IMR-90 (cell line): ENCODE measurements around the gene FAM163B. TPM values are rescaled to one million over a fixed set of nuclear protein-coding genes. Genes with fewer than 3 reads are reported as not detected.

Source experiments
- ATAC-seq: fragments of 200-7000 bp; cut with Tn5 transposase; 2 replicates; pipeline ENCODE4 v1.9.1; 2020; ENCODE audit warnings: low read depth, mild to moderate bottlenecking, moderate library complexity
- BruUV-seq: library from RNA; stranded (reverse); fragments of 400-500 nt; replicated peaks from 2 replicates; lab custom pipeline; 2021; lab: Mats Ljungman, UMichigan
- CTCF ChIA-PET: fragments of 300-600 bp; formaldehyde crosslinking; extraction: SDS; loops from one replicate; lab custom pipeline; 2021; ENCODE audit warnings: antibody characterized with exemption; lab: Yijun Ruan, JAX
- POLR2A ChIA-PET: fragments of 300-600 bp; sonication (Branson Sonifier 250); formaldehyde crosslinking; loops from one replicate; lab custom pipeline; 2022; ENCODE audit warnings: antibody characterized with exemption; ENCODE audit not compliant: unreplicated experiment; lab: Charles Lee
- DNase-seq: peaks from one replicate; pipeline ENCODE4 v3.0.0; 2013
- H2AFZ ChIP-seq: replicated peaks from 2 replicates; pipeline ENCODE3; 2013; ENCODE audit warnings: low read length, mild to moderate bottlenecking; ENCODE audit not compliant: poor library complexity
- H2AK5ac ChIP-seq: 2 replicates; pipeline ENCODE4 v1.6.1; 2013; ENCODE audit warnings: low read depth, low read length, inconsistent platforms
- H2AK9ac ChIP-seq: replicated peaks from 2 replicates; pipeline ENCODE3; 2013; ENCODE audit warnings: mild to moderate bottlenecking, low read depth, low read length, moderate library complexity; ENCODE audit not compliant: poor library complexity
- H2BK120ac ChIP-seq: 2 replicates; pipeline ENCODE4 v1.6.1; 2013; ENCODE audit warnings: low read depth, low read length, inconsistent platforms
- H2BK15ac ChIP-seq: 3 replicates; pipeline ENCODE4 v1.6.1; 2013; ENCODE audit warnings: low read depth, low read length, inconsistent platforms
- H2BK20ac ChIP-seq: 2 replicates; pipeline ENCODE4 v1.6.1; 2013; ENCODE audit warnings: low read depth, mild to moderate bottlenecking, inconsistent platforms, low read length, moderate library complexity
- H2BK5ac ChIP-seq: 2 replicates; pipeline ENCODE4 v1.6.1; 2013; ENCODE audit warnings: mild to moderate bottlenecking, low read depth, low read length, inconsistent platforms; ENCODE audit not compliant: poor library complexity, severe bottlenecking
- H3K14ac ChIP-seq: replicated peaks from 2 replicates; pipeline ENCODE4 v1.6.1; 2013; ENCODE audit warnings: low read depth, low read length, inconsistent platforms
- H3K18ac ChIP-seq: 2 replicates; pipeline ENCODE4 v1.6.1; 2013; ENCODE audit warnings: low read depth, low read length, control low read depth
- H3K23ac ChIP-seq: 2 replicates; pipeline ENCODE4 v1.6.1; 2013; ENCODE audit warnings: low read depth, low read length, inconsistent platforms
- H3K27ac ChIP-seq: 2 replicates; pipeline ENCODE4 v1.5.1; 2013; ENCODE audit warnings: mild to moderate bottlenecking, control low read depth, low read length; ENCODE audit not compliant: insufficient read depth
- H3K27me3 ChIP-seq: 2 replicates; pipeline ENCODE4 v1.6.1; 2013; ENCODE audit warnings: low read length; ENCODE audit not compliant: control insufficient read depth, insufficient read depth
- H3K36me3 ChIP-seq: 2 replicates; pipeline ENCODE4 v1.6.1; 2013; ENCODE audit warnings: low read length, mixed read lengths; ENCODE audit not compliant: control insufficient read depth, insufficient read depth
- H3K4ac ChIP-seq: 2 replicates; pipeline ENCODE4 v1.6.1; 2013; ENCODE audit warnings: low read depth, low read length, inconsistent platforms
- H3K4me1 ChIP-seq: 2 replicates; pipeline ENCODE4 v1.6.1; 2013; ENCODE audit warnings: low read length, mixed read lengths; ENCODE audit not compliant: control insufficient read depth, insufficient read depth
- H3K4me2 ChIP-seq: 2 replicates; pipeline ENCODE4 v1.6.1; 2013; ENCODE audit warnings: low read depth, mild to moderate bottlenecking, control low read depth, low read length, moderate library complexity
- H3K4me3 ChIP-seq: 2 replicates; pipeline ENCODE4 v1.5.1; 2013; ENCODE audit warnings: low read depth, mild to moderate bottlenecking, control low read depth, low read length, moderate library complexity; ENCODE audit not compliant: insufficient read depth
- H3K56ac ChIP-seq: 2 replicates; pipeline ENCODE4 v1.6.1; 2013; ENCODE audit warnings: low read length, inconsistent platforms; ENCODE audit not compliant: insufficient read depth; ENCODE audit errors: extremely low read depth
- H3K79me1 ChIP-seq, 2 experiments: 2 replicates each; pipeline ENCODE4 v1.6.1; 2013; ENCODE audit warnings: low read length in 2 of 2, inconsistent platforms in 1 of 2, low read depth in 1 of 2
- H3K9ac ChIP-seq: 2 replicates; pipeline ENCODE4 v1.6.1; 2013; ENCODE audit warnings: low read depth, low read length, control low read depth
- H3K9me1 ChIP-seq: 2 replicates; pipeline ENCODE4 v1.6.1; 2013; ENCODE audit warnings: low read length, inconsistent platforms; ENCODE audit not compliant: insufficient read depth
- H3K9me3 ChIP-seq: 2 replicates; pipeline ENCODE4 v1.6.1; 2013; ENCODE audit warnings: low read length; ENCODE audit not compliant: control insufficient read depth, insufficient read depth
- H4K20me1 ChIP-seq: 2 replicates; pipeline ENCODE4 v1.6.1; 2013; ENCODE audit warnings: low read length, inconsistent platforms; ENCODE audit not compliant: insufficient read depth
- H4K5ac ChIP-seq: 2 replicates; pipeline ENCODE4 v1.6.1; 2013; ENCODE audit warnings: mild to moderate bottlenecking, low read depth, low read length, control low read depth
- H4K8ac ChIP-seq, 2 experiments: 2 replicates each; pipeline ENCODE4 v1.6.1; 2013; ENCODE audit warnings: low read depth in 2 of 2, low read length in 2 of 2, control low read depth in 1 of 2, inconsistent platforms in 1 of 2
- H4K91ac ChIP-seq: 2 replicates; pipeline ENCODE4 v1.6.1; 2013; ENCODE audit warnings: low read depth, low read length, inconsistent platforms; ENCODE audit not compliant: insufficient read depth
- BHLHE40 ChIP-seq: fragments of 150-350 bp; IDR thresholded peaks from 2 replicates; pipeline ENCODE4 v1.6.1; 2016; ENCODE audit warnings: mild to moderate bottlenecking, low read depth, low read length
- CEBPB ChIP-seq: IDR thresholded peaks from 2 replicates; pipeline ENCODE4 v1.6.1; 2012; ENCODE audit warnings: low read depth, low read length, improper control_type of control experiment
- CHD1 ChIP-seq: IDR thresholded peaks from 2 replicates; pipeline ENCODE4 v1.6.1; 2012; ENCODE audit warnings: low read depth, low read length, improper control_type of control experiment
- FOS ChIP-seq: fragments of 150-350 bp; IDR thresholded peaks from 2 replicates; pipeline ENCODE4 v1.6.1; 2016; ENCODE audit warnings: low read depth, low read length
- MAFK ChIP-seq: IDR thresholded peaks from 2 replicates; pipeline ENCODE4 v1.6.1; 2012; ENCODE audit warnings: low read depth, low read length, improper control_type of control experiment
- MAZ ChIP-seq: IDR thresholded peaks from 2 replicates; pipeline ENCODE4 v1.6.1; 2012; ENCODE audit warnings: low read depth, mild to moderate bottlenecking, low read length, improper control_type of control experiment, moderate library complexity, borderline replicate concordance
- MXI1 ChIP-seq: IDR thresholded peaks from 2 replicates; pipeline ENCODE4 v1.6.1; 2012; ENCODE audit warnings: low read depth, mild to moderate bottlenecking, low read length, moderate library complexity, borderline replicate concordance
- NFE2L2 ChIP-seq: fragments of 150-350 bp; IDR thresholded peaks from 2 replicates; pipeline ENCODE4 v1.6.1; 2016; ENCODE audit warnings: low read depth, mild to moderate bottlenecking, low read length
- POLR2A ChIP-seq: IDR thresholded peaks from 2 replicates; pipeline ENCODE4 v1.6.1; 2012; ENCODE audit warnings: mild to moderate bottlenecking, low read depth, low read length
- RAD21 ChIP-seq: IDR thresholded peaks from 2 replicates; pipeline ENCODE4 v1.6.1; 2012; ENCODE audit warnings: low read length, improper control_type of control experiment
- RCOR1 ChIP-seq: IDR thresholded peaks from 2 replicates; pipeline ENCODE4 v1.6.1; 2012; ENCODE audit warnings: mild to moderate bottlenecking, low read length, improper control_type of control experiment; ENCODE audit not compliant: insufficient replicate concordance
- RFX5 ChIP-seq: IDR thresholded peaks from 2 replicates; pipeline ENCODE4 v1.8.0; 2012; ENCODE audit warnings: low read depth, mild to moderate bottlenecking, low read length, moderate library complexity
- SMC3 ChIP-seq: fragments of 150-350 bp; IDR thresholded peaks from 2 replicates; pipeline ENCODE4 v1.6.1; 2016; ENCODE audit warnings: low read depth, mild to moderate bottlenecking, antibody characterized with exemption, low read length, moderate library complexity
- WGBS, 2 experiments: methylation state at CpG; one replicate each; pipeline versions ENCODE4 v1.1.5 to v1.1.7; 2013; ENCODE audit warnings: missing lambda C conversion rate in 2 of 2; ENCODE audit not compliant: insufficient read length in 1 of 2; ENCODE audit errors: extremely low coverage in 2 of 2; 5-methylcytosine and 5-hydroxymethylcytosine counted together
- dilution Hi-C: fragments of 300-500 bp; cut with HindIII; formaldehyde crosslinking; loops from one replicate; pipeline ENCODE4 v1.14.3; 2018; ENCODE audit warnings: low sequenced_read_pairs; ENCODE audit not compliant: unreplicated experiment
- in situ Hi-C: fragments of 300-500 bp; cut with MboI; formaldehyde crosslinking; loops from 3 replicates; pipeline ENCODE4 v1.14.3; 2019; ENCODE audit warnings: low sequenced_read_pairs, inconsistent platforms, mixed read lengths
- intact Hi-C: fragments of 100-400 bp; cut with micrococcal nuclease; formaldehyde crosslinking; loops from 2 replicates; pipeline ENCODE4 v1.10.0; 2022
- polyA plus RNA-seq, 3 experiments: library from polyadenylated mRNA; depleted of rRNA; stranded (reverse); fragments of >200 nt; gene quantifications; 2 replicates each; pipeline ENCODE4 v1.2.3, GENCODE V29; 2012; ENCODE audit warnings: low replicate concordance in 1 of 3
- total RNA-seq: library from RNA; depleted of rRNA; stranded (reverse); fragments of >200 nt; gene quantifications from 2 replicates; pipeline ENCODE4 v1.2.3, GENCODE V29; 2012
- TF ChIP-seq, protein P1 (sequence below): fragments of 150-350 bp; IDR thresholded peaks from 2 replicates; pipeline ENCODE4 v1.6.1; 2016; ENCODE audit warnings: low read depth, mild to moderate bottlenecking, low read length, moderate library complexity, borderline replicate concordance
- TF ChIP-seq, protein P2 (sequence below): conservative IDR thresholded peaks from 2 replicates; pipeline ENCODE4 v1.5.1; 2012; ENCODE audit warnings: mild to moderate bottlenecking, low read depth, low read length, improper control_type of control experiment
- TF ChIP-seq, protein P3 (sequence below): fragments of 150-350 bp; IDR thresholded peaks from 2 replicates; pipeline ENCODE4 v1.6.1; 2017; ENCODE audit warnings: mild to moderate bottlenecking, antibody characterized with exemption, low read length, low read depth

The FAM163B gene
- total and polyA plus RNA-seq, 2 of the 4 experiments (the other 2 are of a cell fraction) = not detected

DNA sequence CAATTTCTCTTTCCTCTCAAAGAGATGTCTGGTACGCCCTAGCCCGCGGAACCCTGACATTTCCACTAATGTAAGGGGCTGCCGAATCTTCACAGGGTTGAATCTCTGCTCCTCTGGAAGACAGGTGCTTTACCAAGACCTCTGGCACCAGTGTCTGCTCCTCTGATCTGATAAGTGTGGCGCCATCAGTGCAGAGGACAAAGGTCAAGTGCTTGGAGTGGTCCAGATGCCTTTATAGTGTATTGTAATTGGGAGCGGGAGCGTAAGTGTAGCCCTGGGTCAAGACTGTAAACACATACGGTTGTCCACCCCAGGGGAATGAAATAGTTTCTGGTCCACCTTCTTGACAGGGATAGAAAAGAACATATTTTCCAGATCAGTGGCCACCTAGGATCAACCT, 57.0 kb downstream of the FAM163B start:
- H2BK5ac ChIP-seq = no peak overlapping the region
- no peak overlapping the region for H3K18ac ChIP-seq
- WGBS, 2 experiments = 80% methylated on average over 3 of the region's 8 CpGs; no CpG with 5 or more reads in 1 of the 2 experiments
- no peak overlapping the region for H4K5ac ChIP-seq
- H3K79me1 ChIP-seq = no peaks in the 10 kb centered on the region
- intact Hi-C loops (no loop called here), dilution Hi-C loops (no loop called here), in situ Hi-C loops (no loop called here)
- H3K56ac ChIP-seq = no peak overlapping the region
- no peaks in the 10 kb centered on the region for H3K9me3 ChIP-seq
- no peak overlapping the region for H2AK5ac ChIP-seq
- H3K9ac ChIP-seq = no peak overlapping the region
- H3K4ac ChIP-seq = no peak overlapping the region
- H3K4me2 ChIP-seq = no peak overlapping the region
- ChIA-PET CTCF (no interaction called here), POLR2A (no interaction called here)
- TF ChIP-seq MAZ (no peak), MXI1 (no peak), RAD21 (no peak), POLR2A (no peak), FOS (no peak), RFX5 (no peak), SMC3 (no peak), CHD1 (no peak), MAFK (no peak), NFE2L2 (no peak), BHLHE40 (no peak), CEBPB (no peak), RCOR1 (no peak)
- TF ChIP-seq, protein P1, sequence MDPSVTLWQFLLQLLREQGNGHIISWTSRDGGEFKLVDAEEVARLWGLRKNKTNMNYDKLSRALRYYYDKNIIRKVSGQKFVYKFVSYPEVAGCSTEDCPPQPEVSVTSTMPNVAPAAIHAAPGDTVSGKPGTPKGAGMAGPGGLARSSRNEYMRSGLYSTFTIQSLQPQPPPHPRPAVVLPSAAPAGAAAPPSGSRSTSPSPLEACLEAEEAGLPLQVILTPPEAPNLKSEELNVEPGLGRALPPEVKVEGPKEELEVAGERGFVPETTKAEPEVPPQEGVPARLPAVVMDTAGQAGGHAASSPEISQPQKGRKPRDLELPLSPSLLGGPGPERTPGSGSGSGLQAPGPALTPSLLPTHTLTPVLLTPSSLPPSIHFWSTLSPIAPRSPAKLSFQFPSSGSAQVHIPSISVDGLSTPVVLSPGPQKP = no peak
- TF ChIP-seq, protein P2, sequence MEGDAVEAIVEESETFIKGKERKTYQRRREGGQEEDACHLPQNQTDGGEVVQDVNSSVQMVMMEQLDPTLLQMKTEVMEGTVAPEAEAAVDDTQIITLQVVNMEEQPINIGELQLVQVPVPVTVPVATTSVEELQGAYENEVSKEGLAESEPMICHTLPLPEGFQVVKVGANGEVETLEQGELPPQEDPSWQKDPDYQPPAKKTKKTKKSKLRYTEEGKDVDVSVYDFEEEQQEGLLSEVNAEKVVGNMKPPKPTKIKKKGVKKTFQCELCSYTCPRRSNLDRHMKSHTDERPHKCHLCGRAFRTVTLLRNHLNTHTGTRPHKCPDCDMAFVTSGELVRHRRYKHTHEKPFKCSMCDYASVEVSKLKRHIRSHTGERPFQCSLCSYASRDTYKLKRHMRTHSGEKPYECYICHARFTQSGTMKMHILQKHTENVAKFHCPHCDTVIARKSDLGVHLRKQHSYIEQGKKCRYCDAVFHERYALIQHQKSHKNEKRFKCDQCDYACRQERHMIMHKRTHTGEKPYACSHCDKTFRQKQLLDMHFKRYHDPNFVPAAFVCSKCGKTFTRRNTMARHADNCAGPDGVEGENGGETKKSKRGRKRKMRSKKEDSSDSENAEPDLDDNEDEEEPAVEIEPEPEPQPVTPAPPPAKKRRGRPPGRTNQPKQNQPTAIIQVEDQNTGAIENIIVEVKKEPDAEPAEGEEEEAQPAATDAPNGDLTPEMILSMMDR = no peak
- TF ChIP-seq, protein P3, sequence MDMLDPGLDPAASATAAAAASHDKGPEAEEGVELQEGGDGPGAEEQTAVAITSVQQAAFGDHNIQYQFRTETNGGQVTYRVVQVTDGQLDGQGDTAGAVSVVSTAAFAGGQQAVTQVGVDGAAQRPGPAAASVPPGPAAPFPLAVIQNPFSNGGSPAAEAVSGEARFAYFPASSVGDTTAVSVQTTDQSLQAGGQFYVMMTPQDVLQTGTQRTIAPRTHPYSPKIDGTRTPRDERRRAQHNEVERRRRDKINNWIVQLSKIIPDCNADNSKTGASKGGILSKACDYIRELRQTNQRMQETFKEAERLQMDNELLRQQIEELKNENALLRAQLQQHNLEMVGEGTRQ = no peak
- H4K8ac ChIP-seq = no peak overlapping the region
- H3K27me3 ChIP-seq = peaks cover 35% of the 10 kb centered on the region
- H2AK9ac ChIP-seq = no peak overlapping the region
- no peaks in the 10 kb centered on the region for H3K36me3 ChIP-seq
- H3K4me1 ChIP-seq = no peaks in the 10 kb centered on the region
- no peak overlapping the region for H2BK15ac ChIP-seq
- no peak overlapping the region for H2BK120ac ChIP-seq
- BruUV-seq = no TSS peak
- H2AFZ ChIP-seq = no peak overlapping the region
- H3K27ac ChIP-seq = no peak overlapping the region
- DNase-seq (no peak), ATAC-seq (no peak)
- H3K9me1 ChIP-seq = no peaks in the 10 kb centered on the region
- no peak overlapping the region for H3K4me3 ChIP-seq
- H3K23ac ChIP-seq = no peak overlapping the region
- no peaks in the 10 kb centered on the region; the same call in 1 of the 2 replicates for H4K20me1 ChIP-seq
- H4K91ac ChIP-seq = no peak overlapping the region
- no peak overlapping the region for H2BK20ac ChIP-seq
- no peak overlapping the region for H3K14ac ChIP-seq
